ENCODE results near the gene METTL25. TPM values are rescaled to one million over a fixed set of nuclear protein-coding genes. Genes with fewer than 3 reads are reported as not detected.
A peak's percentile ranks its signal among the peaks of the same experiment; 100 is the strongest.

The METTL25 gene
- total RNA-seq: 10 to 100 TPM in 2 of 4 donors, 1 to 10 TPM in 2; 1.5 to 23.2 (median 12.2) TPM

GRCh38 chr12:82358200-82359114 lies at the start of gene METTL25, which contains the start of gene CCDC59:
TSS of gene METTL25 (plus strand) at chr12:82358529. CDS start at chr12:82358566, 37 bp downstream.
TSS of gene CCDC59 (minus strand) at chr12:82358387. CDS start at chr12:82358376, 11 bp downstream.
- Histone ChIP-seq H3K4me3 (peak within 1 kb of the TSS; percentile 71 to 86 (median 82)), H3K4me1 (peaks cover 4 to 41% (median 24%) of the 10 kb centered on the region in 4 donors), H3K36me3 (peaks cover 0 to 19% (median 5%) of the 10 kb centered on the region in 4 donors), H3K27me3 (no peaks in the 10 kb centered on the region), H3K9me3 (no peaks in the 10 kb centered on the region), H3K27ac (peak within 1 kb of the TSS; percentile 88 to 95 (median 89))
- 0% methylated on average over 1 to 61 of the region's 61 CpGs for WGBS, 2 donors (ENCODE audit: low coverage in 1 of 2)
- intact Hi-C loops (cut with DNase I; ENCODE audit: low total_unique reads): loop anchor here (10.0 kb wide), 1 partner anchor 714 kb away; no protein-coding TSS in a partner anchor
- peak; percentile 99 for DNase-seq
- TF ChIP-seq POLR2AphosphoS5 (IDR thresholded peaks at IDR 0.05) (peak; percentile 89 to 91 (median 90)), EP300 (IDR thresholded peaks at IDR 0.05; ENCODE audit: low read depth) (no peak), POLR2A (IDR thresholded peaks at IDR 0.05) (peak; percentile 90), CTCF (IDR thresholded peaks at IDR 0.05) (peak; percentile 98 to 100 (median 99))
- in situ Hi-C loops (cut with MboI; ENCODE audit: low pct_ligation_motif_present in 1 of 4, low pct_unique_long_range_greater_than_20kb in 1 of 4, low sequenced_read_pairs in 3 of 4): no loop called here

GRCh38 chr12:82314406-82314892 lies 43.9 kb upstream of the METTL25 start:
- H3K4me1 ChIP-seq: no peaks in the 10 kb centered on the region
- peak overlapping the region in 1 of 4 donors; percentile 8 for H3K4me3 ChIP-seq

GRCh38 chr12:82319276-82319675 lies 39.1 kb upstream of the METTL25 start:
- H3K4me3 ChIP-seq: no peak overlapping the region
- WGBS, 2 donors (ENCODE audit: low coverage in 1 of 2): 53 to 67% methylated on average over 1 of the region's 1 CpG
- intact Hi-C loops (cut with DNase I; ENCODE audit: low total_unique reads): no loop called here

More at GRCh38 chr12:82314406-82314892, 43.9 kb upstream of the METTL25 start:
- Histone ChIP-seq H3K36me3 (no peaks in the 10 kb centered on the region), H3K27me3 (no peaks in the 10 kb centered on the region), H3K9me3 (no peaks in the 10 kb centered on the region), H3K27ac (no peak overlapping the region)
- intact Hi-C loops (cut with DNase I; ENCODE audit: low total_unique reads): no loop called here
- in situ Hi-C loops (cut with MboI; ENCODE audit: low pct_ligation_motif_present in 1 of 4, low pct_unique_long_range_greater_than_20kb in 1 of 4, low sequenced_read_pairs in 3 of 4): no loop called here
- peak; percentile 53 for DNase-seq
- WGBS, 2 donors (ENCODE audit: low coverage in 1 of 2): 32% methylated on average over 8 of the region's 8 CpGs; no CpG with 5 or more reads in 1 of the 2 donors
- TF ChIP-seq POLR2AphosphoS5 (IDR thresholded peaks at IDR 0.05) (no peak), POLR2A (IDR thresholded peaks at IDR 0.05) (no peak)

More at GRCh38 chr12:82319276-82319675, 39.1 kb upstream of the METTL25 start:
- no peak for DNase-seq
- no peak overlapping the region for H3K27ac ChIP-seq
- no peaks in the 10 kb centered on the region for H3K36me3 ChIP-seq
- in situ Hi-C loops (cut with MboI; ENCODE audit: low pct_ligation_motif_present in 1 of 4, low pct_unique_long_range_greater_than_20kb in 1 of 4, low sequenced_read_pairs in 3 of 4): no loop called here
- no peak for TF ChIP-seq POLR2A (IDR thresholded peaks at IDR 0.05)
- TF ChIP-seq EP300 (IDR thresholded peaks at IDR 0.05; ENCODE audit: low read depth): no peak
- TF ChIP-seq CTCF (IDR thresholded peaks at IDR 0.05): no peak
- no peak for TF ChIP-seq POLR2AphosphoS5 (IDR thresholded peaks at IDR 0.05)
- no peaks in the 10 kb centered on the region for H3K9me3 ChIP-seq
- no peaks in the 10 kb centered on the region for H3K4me1 ChIP-seq
- H3K27me3 ChIP-seq: no peaks in the 10 kb centered on the region
